LoVo (cell line): ENCODE measurements around the gene TTC31.
"Not testable (repeated sequence)": the region's sequence is repeated elsewhere in the genome, so short reads cannot be mapped to it uniquely, and the experiment has no call there.

ENCODE experiments used
- DNase-seq: peaks from one replicate; pipeline ENCODE4 v3.0.0-alpha.2; 2016; ENCODE audit warnings: low spot score

TTC31 gene

DNA sequence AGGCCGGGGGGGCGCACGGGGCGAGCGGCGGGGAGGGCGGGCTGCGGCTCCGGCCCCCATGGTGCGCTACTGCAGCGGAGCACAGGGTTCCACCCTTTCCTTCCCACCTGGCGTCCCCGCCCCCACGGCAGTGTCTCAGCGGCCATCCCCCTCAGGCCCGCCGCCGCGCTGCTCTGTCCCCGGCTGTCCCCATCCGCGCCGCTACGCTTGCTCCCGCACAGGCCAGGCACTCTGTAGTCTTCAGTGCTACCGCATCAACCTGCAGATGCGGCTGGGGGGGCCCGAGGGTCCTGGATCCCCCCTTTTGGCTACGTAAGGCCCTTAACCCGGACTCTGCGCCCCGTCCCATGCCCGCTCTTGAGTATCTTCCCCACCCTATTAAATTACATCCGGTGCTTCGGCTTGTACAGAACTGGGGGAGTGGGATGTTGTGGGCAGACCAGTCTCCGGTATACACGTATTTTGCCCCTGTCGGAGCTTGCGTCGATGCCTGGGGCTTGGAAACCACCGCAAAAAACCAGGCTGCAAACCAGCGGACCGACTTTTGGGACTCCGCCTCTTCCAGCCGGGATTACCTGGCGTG is 25.2 kb upstream of the TTC31 start:
- DNase-seq, result peak; percentile 39

- DNase-seq, result peak; percentile 99
Measured at GRCh38 chr2:74458132-74458937, 24.5 kb upstream of the TTC31 start, which contains the start of gene WBP1. Gene WBP1, plus strand, starts transcription at chr2:74458438. Its CDS starts 165 bp downstream, at chr2:74458603.

- DNase-seq, result no peak
Measured at GRCh38 chr2:74458938-74459363, 23.9 kb upstream of the TTC31 start.

DNA sequence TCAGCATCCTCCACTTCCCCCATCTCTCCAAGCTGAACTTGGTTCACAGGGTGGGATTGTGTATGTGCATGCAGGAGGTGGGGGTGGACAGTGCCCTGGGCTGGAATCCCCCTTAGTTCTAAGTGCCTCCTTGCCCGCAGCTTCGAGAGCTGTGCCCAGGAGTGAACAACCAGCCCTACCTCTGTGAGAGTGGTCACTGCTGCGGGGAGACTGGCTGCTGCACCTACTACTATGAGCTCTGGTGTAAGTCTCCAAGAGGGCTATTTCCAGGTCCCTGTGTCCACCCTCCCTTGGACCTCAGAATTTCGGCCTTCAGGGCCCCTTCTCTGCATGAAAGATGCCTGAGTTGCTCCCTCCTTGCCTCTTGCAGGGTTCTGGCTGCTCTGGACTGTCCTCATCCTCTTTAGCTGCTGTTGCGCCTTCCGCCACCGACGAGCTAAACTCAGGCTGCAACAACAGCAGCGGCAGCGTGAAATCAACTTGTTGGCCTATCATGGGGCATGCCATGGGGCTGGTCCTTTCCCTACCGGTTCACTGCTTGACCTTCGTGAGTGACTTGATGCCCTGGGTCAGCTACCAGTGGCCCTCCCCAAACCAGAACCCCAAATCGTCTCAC is 23.3 kb upstream of the TTC31 start:
- not testable (repeated sequence) for DNase-seq

DNA sequence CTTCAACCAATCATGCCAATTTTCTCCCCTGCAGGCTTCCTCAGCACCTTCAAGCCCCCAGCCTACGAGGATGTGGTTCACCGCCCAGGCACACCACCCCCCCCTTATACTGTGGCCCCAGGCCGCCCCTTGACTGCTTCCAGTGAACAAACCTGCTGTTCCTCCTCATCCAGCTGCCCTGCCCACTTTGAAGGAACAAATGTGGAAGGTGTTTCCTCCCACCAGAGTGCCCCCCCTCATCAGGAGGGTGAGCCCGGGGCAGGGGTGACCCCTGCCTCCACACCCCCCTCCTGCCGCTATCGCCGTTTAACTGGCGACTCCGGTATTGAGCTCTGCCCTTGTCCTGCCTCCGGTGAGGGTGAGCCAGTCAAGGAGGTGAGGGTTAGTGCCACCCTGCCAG is 22.7 kb upstream of the TTC31 start:
- DNase-seq, result not testable (repeated sequence)

DNA sequence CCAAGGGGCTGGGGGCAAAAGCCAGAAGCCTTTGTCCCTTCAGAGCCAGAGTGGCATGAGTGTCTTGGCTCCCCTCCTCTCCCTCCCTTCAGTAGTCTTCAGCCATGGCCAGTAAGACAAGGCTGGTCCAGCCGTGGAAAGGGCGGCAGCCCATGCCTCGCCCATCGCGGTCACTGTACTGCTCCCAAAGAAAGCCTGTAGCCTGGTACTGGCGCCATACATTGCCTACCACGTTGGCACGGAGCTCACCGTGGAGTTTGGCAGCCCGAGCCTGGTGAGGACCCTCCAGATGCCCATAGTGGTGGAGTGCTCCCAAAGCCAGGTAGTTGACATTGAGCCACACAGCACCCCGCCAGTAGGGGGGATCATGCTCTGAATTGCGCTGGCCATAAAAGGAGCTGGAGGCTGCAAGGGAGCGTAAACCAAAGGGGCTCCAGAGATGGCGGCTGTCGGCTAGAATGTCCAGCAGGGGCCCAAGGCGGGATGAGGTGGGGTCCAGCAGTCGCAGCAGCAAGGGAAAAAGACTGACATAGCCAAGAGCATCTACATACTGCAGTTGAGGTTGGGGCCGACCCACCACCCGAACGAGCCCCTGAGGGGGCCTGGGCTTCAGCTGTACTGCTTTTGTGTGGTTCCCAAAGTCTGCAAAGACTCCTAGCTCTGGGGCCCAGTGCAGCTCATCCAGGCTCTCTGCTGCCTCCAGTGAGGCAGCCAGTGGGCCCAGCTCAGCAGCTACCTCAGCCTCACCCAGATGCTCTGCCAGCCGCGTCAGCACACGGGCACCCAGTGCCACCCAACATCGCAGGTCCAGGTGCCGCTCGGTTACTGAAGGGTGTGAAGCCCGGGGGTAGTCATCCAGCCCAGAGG is 21.5 kb upstream of the TTC31 start:
- DNase-seq, result no peak

DNA sequence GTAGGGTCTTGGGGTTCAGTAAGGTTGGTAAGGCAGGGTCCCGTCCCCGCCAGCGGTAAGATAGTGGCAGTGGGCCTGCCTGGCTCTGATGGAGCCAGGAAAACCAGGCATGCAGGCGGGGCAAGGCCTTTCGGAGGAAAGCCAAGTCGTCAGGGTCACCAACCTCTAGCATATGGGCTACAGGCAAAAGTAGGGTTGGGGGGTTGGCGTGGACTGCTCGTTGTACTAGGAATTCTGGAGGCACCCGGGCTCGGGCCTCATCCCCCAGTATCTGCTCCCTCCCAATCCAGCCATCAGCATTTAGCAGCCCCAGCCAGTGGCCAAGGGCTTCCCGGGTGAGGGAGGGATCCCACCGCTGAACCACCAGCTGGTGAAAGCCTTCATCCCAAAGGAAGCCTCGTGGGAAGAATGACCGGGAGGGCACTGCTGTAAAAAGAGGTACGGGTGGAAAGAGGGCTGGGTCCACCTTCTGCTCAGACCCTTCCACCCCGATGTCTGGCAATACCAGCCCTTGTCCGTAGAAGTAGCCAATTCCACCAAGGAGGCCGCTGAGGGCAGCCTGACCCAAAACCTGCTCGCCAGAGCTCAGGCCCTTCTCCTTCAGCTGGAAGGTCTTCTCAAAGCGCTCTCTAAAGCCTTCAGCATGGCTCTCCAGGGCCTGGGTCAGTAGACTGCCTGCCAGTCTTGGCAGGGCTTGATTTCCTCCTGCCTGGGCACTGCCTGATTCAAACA is 20.7 kb upstream of the TTC31 start:
- DNase-seq, result no peak

- DNase-seq, result no peak
Measured at GRCh38 chr2:74462786-74463105, 20.1 kb upstream of the TTC31 start.

DNA sequence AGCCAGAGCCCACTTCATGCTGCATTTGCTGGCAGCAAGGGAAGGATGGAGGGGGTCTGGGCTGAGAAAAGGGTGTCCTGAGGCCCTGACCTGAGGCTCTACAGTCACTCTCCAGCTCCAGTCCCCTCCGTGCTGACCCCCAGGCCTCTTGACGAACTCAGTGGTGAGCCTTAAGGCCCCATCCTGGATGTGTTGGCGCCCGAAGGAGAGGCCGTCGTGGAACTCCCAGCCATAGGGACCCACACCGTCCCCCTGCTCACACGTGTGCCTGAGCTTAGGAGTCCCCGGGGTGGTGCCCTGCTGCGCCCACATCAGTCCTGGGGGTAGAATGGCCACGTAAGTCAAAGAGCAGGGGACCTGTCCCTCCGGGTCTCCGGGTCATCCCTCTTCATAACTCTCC is 18.5 kb upstream of the TTC31 start:
- no peak for DNase-seq

- DNase-seq, result not testable (repeated sequence)
Measured at GRCh38 chr2:74470742-74471141, 12.1 kb upstream of the TTC31 start.

- DNase-seq, result no peak
Measured at GRCh38 chr2:74471332-74472065, 11.4 kb upstream of the TTC31 start.

DNA sequence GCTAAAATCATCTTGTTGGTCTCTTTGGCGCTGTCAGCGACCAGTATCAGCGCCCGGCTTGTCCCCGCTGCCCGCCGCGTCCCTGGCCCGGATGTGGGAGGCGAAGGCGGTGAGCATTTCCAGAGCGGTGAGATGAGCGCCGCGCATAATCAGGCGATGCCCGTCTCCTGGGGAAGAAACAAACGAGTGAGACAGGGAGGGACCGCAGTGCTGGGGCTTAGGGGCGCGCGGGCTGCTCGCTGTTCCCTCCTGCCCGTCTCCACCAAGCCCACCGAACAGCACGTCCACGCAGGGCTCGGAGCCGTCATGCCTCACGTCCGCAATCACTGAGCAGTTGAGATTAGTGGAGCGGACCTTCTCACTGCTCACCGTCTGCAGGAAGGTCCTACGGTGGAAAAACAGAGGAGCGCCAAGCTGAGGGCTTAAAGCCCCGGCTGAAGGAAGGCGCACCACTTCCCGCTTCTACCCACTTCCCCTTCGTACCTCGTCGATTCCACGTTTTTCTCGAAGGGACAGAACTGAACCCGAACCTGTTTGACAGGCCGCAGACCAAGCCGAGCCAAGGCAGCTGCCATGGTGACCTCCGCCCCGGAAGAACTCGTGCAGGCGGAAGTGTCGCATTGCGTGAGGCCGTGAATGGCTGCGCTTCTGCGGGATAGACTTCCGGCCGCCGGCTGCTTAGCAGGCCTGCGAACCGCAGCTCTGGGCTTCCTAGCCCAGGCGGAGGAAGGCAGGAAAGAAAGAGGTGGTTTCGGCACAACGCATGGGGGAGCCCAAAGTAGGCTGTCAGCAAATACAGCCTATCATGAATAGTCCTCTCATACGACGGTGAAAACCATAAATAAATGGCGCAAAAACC is 10.6 kb upstream of the TTC31 start, which contains the start of gene MRPL53:
Gene MRPL53 (minus strand): TSS at position 595 of the 859 bp plus-strand sequence. CDS start 20 bp downstream, at position 575.
- DNase-seq, result peak; percentile 93

- no peak for DNase-seq
Measured at GRCh38 chr2:74472945-74473258, 10.0 kb upstream of the TTC31 start.

- no peak for DNase-seq
Measured at GRCh38 chr2:74474481-74474880, 8.4 kb upstream of the TTC31 start.

GRCh38 chr2:74474899-74475298 is 8.0 kb upstream of the TTC31 start:
- no peak for DNase-seq

DNA sequence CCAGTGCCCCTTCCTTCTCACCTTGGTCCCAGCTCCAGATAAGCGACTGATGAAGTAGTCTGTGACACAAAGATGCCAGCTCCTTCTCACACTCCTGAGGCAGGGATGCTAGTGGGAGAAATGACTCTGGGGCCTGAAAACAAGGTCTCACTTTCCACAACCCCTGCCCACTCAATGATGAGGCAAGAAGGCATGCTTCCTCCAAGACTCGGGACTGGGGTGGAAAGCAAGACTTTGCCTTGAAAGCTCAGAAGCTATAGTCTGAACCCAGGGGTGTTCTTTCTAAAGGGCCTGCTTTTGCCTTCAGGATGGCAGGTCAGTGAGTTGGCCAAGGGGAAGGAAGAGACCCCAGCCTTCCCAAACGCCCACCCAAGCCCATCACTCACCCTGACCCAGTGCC is 1.4 kb upstream of the TTC31 start:
- no peak for DNase-seq

DNA sequence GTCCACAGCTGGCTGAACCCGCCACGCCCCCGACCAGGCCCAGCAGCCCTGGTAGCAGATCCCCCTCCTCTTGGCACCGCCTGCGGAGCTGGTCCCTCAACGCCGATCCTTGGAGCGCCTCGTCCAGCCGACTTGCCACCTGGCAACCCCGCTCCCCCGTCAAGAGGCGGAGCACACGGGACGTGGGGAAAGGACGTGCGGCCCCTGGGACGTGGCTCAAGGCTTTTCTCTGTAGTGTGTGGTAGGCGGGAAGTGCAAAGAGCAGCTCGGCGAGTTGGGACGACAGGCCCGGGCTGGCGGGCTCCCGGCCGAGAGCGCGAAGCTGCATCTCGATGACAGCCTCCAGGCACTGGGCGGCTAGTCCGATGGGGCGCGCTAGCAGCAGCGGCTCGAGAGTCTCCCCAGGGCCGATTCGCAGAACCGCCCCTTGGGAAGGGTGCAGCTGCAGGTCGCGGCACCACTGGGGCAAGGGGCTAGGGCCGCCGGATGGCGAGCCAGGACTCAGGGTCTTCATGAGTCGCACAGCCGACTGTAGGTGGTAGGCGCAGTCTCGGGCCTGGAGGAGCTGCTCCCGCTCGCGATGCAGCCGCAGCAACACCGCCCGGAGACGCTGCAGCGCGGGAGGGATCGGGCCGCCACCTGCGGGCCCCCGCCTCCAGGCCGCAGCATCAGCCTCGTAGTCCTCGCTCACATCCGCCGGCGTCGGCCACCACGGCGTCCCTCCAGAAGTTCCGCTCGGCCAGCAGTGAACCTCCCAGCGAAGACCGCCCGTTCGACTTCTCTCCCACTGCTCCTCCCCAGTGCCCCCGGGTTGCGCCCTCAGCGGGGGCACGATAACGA is 700 bp upstream of the TTC31 start:
- DNase-seq, result no peak

DNA sequence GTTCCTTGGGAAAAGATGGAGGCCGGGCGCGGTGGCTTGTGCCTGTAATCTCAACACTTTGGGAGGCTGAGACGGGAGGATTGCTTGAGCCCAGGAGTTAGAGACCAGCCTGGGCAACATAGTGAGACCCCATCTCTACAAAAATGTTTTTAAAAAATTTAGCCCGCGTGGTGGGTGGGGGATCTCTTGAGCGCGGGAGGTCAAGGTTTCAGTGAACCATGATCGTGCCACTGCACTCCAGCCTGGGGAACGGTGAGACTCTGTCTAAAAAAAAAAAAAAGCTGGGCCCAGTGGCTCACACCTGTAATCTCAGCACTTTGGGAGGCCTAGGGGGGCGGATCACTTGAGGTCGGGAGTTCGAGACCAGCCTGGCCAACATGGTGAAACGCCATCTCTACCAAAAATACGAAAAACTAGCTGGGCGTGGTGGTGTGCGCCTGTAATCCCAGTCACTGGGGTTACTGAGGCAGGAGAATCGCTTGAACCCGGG is 839 bp downstream of the TTC31 start:
- DNase-seq, result not testable (repeated sequence)

GRCh38 chr2:74486141-74486540 is 3.3 kb downstream of the TTC31 start:
- DNase-seq, result no peak
